GM08714 (cell line): Measurements from ENCODE around the gene KLK1.
A peak's percentile ranks its signal among the peaks of the same experiment; 100 is the strongest.
"Not testable (repeated sequence)": the region's sequence is repeated elsewhere in the genome, so short reads cannot be mapped to it uniquely, and the experiment has no call there.

Experiments
- H3K4me3 ChIP-seq: fragments of 200-500 bp; sonication (Bioruptor generic); 2 replicates; pipeline ENCODE4 v1.5.1; 2014; ENCODE audit warnings: mild to moderate bottlenecking, low read length, inconsistent platforms
- ZNF274 ChIP-seq: IDR thresholded peaks from 2 replicates; pipeline ENCODE4 v1.6.1; 2012; ENCODE audit warnings: mild to moderate bottlenecking, low read depth, low read length

Gene KLK1

GRCh38 chr19:50814883-50815282 lies 8.7 kb downstream of the KLK1 start:
- no peak for TF ChIP-seq ZNF274
- no peak overlapping the region for H3K4me3 ChIP-seq

- no peak for TF ChIP-seq ZNF274
- no peak overlapping the region for H3K4me3 ChIP-seq
These were observed 11.1 kb downstream of the KLK1 start for GRCh38 chr19:50812474-50812873.

GRCh38 chr19:50811622-50812238 lies 11.9 kb downstream of the KLK1 start:
- not testable (repeated sequence) for H3K4me3 ChIP-seq

GRCh38 chr19:50808856-50809255 lies 14.7 kb downstream of the KLK1 start:
- no peak for TF ChIP-seq ZNF274

GRCh38 chr19:50804420-50805272 lies 18.9 kb downstream of the KLK1 start:
- peak overlapping the region; percentile 99 for H3K4me3 ChIP-seq
- TF ChIP-seq ZNF274 = no peak

More at GRCh38 chr19:50808856-50809255, 14.7 kb downstream of the KLK1 start:
- no peak overlapping the region for H3K4me3 ChIP-seq

- TF ChIP-seq ZNF274 = no peak
- peak overlapping the region; percentile 99 for H3K4me3 ChIP-seq
These were observed 19.8 kb downstream of the KLK1 start for GRCh38 chr19:50803633-50804419.

- H3K4me3 ChIP-seq = no peak overlapping the region
- no peak for TF ChIP-seq ZNF274
These were observed 22.5 kb downstream of the KLK1 start for GRCh38 chr19:50801107-50801506.

- TF ChIP-seq ZNF274 = no peak
- H3K4me3 ChIP-seq = no peak overlapping the region
These were observed 24.1 kb downstream of the KLK1 start for GRCh38 chr19:50799547-50799851.

GRCh38 chr19:50798659-50799546 lies 24.7 kb downstream of the KLK1 start:
- no peak overlapping the region for H3K4me3 ChIP-seq
- TF ChIP-seq ZNF274 = no peak

- no peak for TF ChIP-seq ZNF274
- H3K4me3 ChIP-seq = no peak overlapping the region
These were observed 25.6 kb downstream of the KLK1 start for GRCh38 chr19:50797781-50798658.

GRCh38 chr19:50797429-50797780 lies 26.2 kb downstream of the KLK1 start:
- no peak for TF ChIP-seq ZNF274
- H3K4me3 ChIP-seq = no peak overlapping the region

- TF ChIP-seq ZNF274 = no peak
- no peak overlapping the region for H3K4me3 ChIP-seq
These were observed 26.8 kb downstream of the KLK1 start for GRCh38 chr19:50796634-50797428.
